ENCODE measurements around the gene WFIKKN1. TPM values are rescaled to one million over a fixed set of nuclear protein-coding genes. Genes with fewer than 3 reads are reported as not detected.
A peak's percentile ranks its signal among the peaks of the same experiment; 100 is the strongest.

The WFIKKN1 gene
- total RNA-seq, 1 donor from 2014 or later, result 0.94 TPM

GRCh38 chr16:672851-673250 lies 42.1 kb downstream of the WFIKKN1 start:
- peaks cover 2% of the 10 kb centered on the region for H3K36me3 Mint-ChIP-seq
- no peak for DNase-seq (ENCODE audit: low spot score in 2 of 2, unreplicated experiment in 2 of 2)
- H3K4me1 Mint-ChIP-seq, result peaks cover 2% of the 10 kb centered on the region
- H3K27me3 Mint-ChIP-seq (ENCODE audit: low read depth), result peaks cover 10% of the 10 kb centered on the region
- no peak overlapping the region for H3K27ac Mint-ChIP-seq
- H3K4me3 Mint-ChIP-seq, result no peak overlapping the region
- TF ChIP-seq CTCF (IDR thresholded peaks at IDR 0.05; ENCODE audit: unreplicated experiment), result no peak
- H3K9me3 Mint-ChIP-seq, result no peaks in the 10 kb centered on the region

- Mint-ChIP-seq H3K27ac (no peak overlapping the region), H3K4me3 (no peak overlapping the region), H3K27me3 (ENCODE audit: low read depth) (peaks cover 10% of the 10 kb centered on the region), H3K9me3 (no peaks in the 10 kb centered on the region), H3K36me3 (peaks cover 2% of the 10 kb centered on the region), H3K4me1 (peaks cover 2% of the 10 kb centered on the region)
- no peak for DNase-seq (ENCODE audit: low spot score in 2 of 2, unreplicated experiment in 2 of 2)
- no peak for TF ChIP-seq CTCF (IDR thresholded peaks at IDR 0.05; ENCODE audit: unreplicated experiment)
These were observed 42.7 kb downstream of the WFIKKN1 start for GRCh38 chr16:673399-673991.

GRCh38 chr16:674214-674881 lies 43.6 kb downstream of the WFIKKN1 start:
- H3K4me1 Mint-ChIP-seq, result peaks cover 6% of the 10 kb centered on the region
- peaks cover 2% of the 10 kb centered on the region for H3K36me3 Mint-ChIP-seq
- H3K4me3 Mint-ChIP-seq, result no peak overlapping the region
- H3K27me3 Mint-ChIP-seq (ENCODE audit: low read depth), result peaks cover 10% of the 10 kb centered on the region
- no peak for TF ChIP-seq CTCF (IDR thresholded peaks at IDR 0.05; ENCODE audit: unreplicated experiment)
- no peak for DNase-seq (ENCODE audit: low spot score in 2 of 2, unreplicated experiment in 2 of 2)
- H3K27ac Mint-ChIP-seq, result no peak overlapping the region
- no peaks in the 10 kb centered on the region for H3K9me3 Mint-ChIP-seq

GRCh38 chr16:674968-675883 lies 44.4 kb downstream of the WFIKKN1 start, which contains the start of gene RHBDL1:
TSS of gene RHBDL1 (plus strand) at chr16:675671. CDS start at chr16:675791, 120 bp downstream.
- no peak for TF ChIP-seq CTCF (IDR thresholded peaks at IDR 0.05; ENCODE audit: unreplicated experiment)
- no peak within 1 kb of the TSS for H3K27ac Mint-ChIP-seq
- peaks cover 5% of the 10 kb centered on the region for H3K4me1 Mint-ChIP-seq
- H3K27me3 Mint-ChIP-seq (ENCODE audit: low read depth), result peaks cover 10% of the 10 kb centered on the region
- H3K9me3 Mint-ChIP-seq, result no peaks in the 10 kb centered on the region
- DNase-seq (ENCODE audit: low spot score in 2 of 2, unreplicated experiment in 2 of 2), result no peak
- peak within 1 kb of the TSS; percentile 56 for H3K4me3 Mint-ChIP-seq
- H3K36me3 Mint-ChIP-seq, result no peaks in the 10 kb centered on the region

GRCh38 chr16:675884-676564 lies 45.2 kb downstream of the WFIKKN1 start:
- no peak overlapping the region for H3K27ac Mint-ChIP-seq
- H3K4me1 Mint-ChIP-seq, result peaks cover 7% of the 10 kb centered on the region
- no peak for DNase-seq (ENCODE audit: low spot score in 2 of 2, unreplicated experiment in 2 of 2)
- no peak overlapping the region for H3K4me3 Mint-ChIP-seq
- no peaks in the 10 kb centered on the region for H3K9me3 Mint-ChIP-seq
- TF ChIP-seq CTCF (IDR thresholded peaks at IDR 0.05; ENCODE audit: unreplicated experiment), result no peak
- H3K27me3 Mint-ChIP-seq (ENCODE audit: low read depth), result peaks cover 10% of the 10 kb centered on the region
- no peaks in the 10 kb centered on the region for H3K36me3 Mint-ChIP-seq

Data from mesothelial cell of epicardium (in vitro differentiated cells).